Endothelial cell of umbilical vein (primary cell): Measurements from ENCODE around the gene C20orf173. TPM values are rescaled to one million over a fixed set of nuclear protein-coding genes. Genes with fewer than 3 reads are reported as not detected.

ENCODE experiments used
- BruUV-seq: library from RNA; stranded (reverse); fragments of 400-500 nt; replicated peaks from 2 replicates; lab custom pipeline; 2021; lab: Mats Ljungman, UMichigan
- CTCF ChIA-PET: fragments of 300-600, 350-600 bp; sonication (Branson Sonifier 250); formaldehyde crosslinking; loops from one replicate; lab custom pipeline; 2021; ENCODE audit warnings: antibody characterized with exemption, inconsistent platforms; lab: Charles Lee
- POLR2A ChIA-PET: fragments of 300-600, 350-600 bp; sonication (Branson Sonifier 250); formaldehyde crosslinking; loops from one replicate; lab custom pipeline; 2021; ENCODE audit warnings: antibody characterized with exemption, inconsistent platforms; lab: Charles Lee
- DNase-seq: peaks from one replicate; pipeline ENCODE4 v3.0.0-alpha.2; 2011; ENCODE audit warnings: low read depth, low spot score
- FAIRE-seq: peaks from 2 replicates; lab custom pipeline; 2011; peaks lifted over from hg19 to GRCh38; lab: Jason Lieb, UNC
- H2AFZ ChIP-seq: 2 replicates; pipeline ENCODE4 v1.6.0; 2012; ENCODE audit warnings: low read depth, low read length, control low read depth, inconsistent platforms
- H3K27ac ChIP-seq: 2 replicates; pipeline ENCODE4 v1.5.1; 2011; ENCODE audit warnings: low read depth, mild to moderate bottlenecking, control low read depth, low read length, moderate library complexity; ENCODE audit not compliant: insufficient read depth
- H3K27me3 ChIP-seq, 2 experiments: 2 replicates each; pipeline versions ENCODE4 v1.6.0 to v1.6.1; 2011; ENCODE audit warnings: low read length in 2 of 2, mixed read lengths in 1 of 2; ENCODE audit not compliant: control insufficient read depth in 2 of 2, insufficient read depth in 2 of 2
- H3K36me3 ChIP-seq, 2 experiments: 2 replicates in 1 of 2; 3 replicates in 1 of 2; pipeline ENCODE4 v1.5.1; 2011; ENCODE audit warnings: low read length in 2 of 2, mild to moderate bottlenecking in 1 of 2, moderate library complexity in 1 of 2; ENCODE audit not compliant: control insufficient read depth in 2 of 2, insufficient read depth in 2 of 2; ENCODE audit errors: extremely low read depth in 1 of 2
- H3K4me1 ChIP-seq: 3 replicates; pipeline ENCODE4 v1.5.1; 2011; ENCODE audit warnings: mild to moderate bottlenecking, low read length; ENCODE audit not compliant: control insufficient read depth, insufficient read depth; ENCODE audit errors: extremely low read depth
- H3K4me2 ChIP-seq: 2 replicates; pipeline ENCODE4 v1.6.1; 2011; ENCODE audit warnings: low read length, control low read depth, mixed read lengths; ENCODE audit not compliant: insufficient read depth
- H3K4me3 ChIP-seq, 3 experiments: fragments of 200-600 bp in 1 of 3; sonication (generic), shearing (Covaris generic) in 1 of 3; replicated peaks in 1 of 3; 2 replicates each; pipeline ENCODE4 v1.5.1; 2011 to 2016; ENCODE audit warnings: control low read depth in 3 of 3, low read length in 3 of 3, mild to moderate bottlenecking in 2 of 3, inconsistent platforms in 1 of 3, low read depth in 1 of 3, moderate library complexity in 1 of 3; ENCODE audit not compliant: insufficient read depth in 1 of 3
- H3K79me2 ChIP-seq: 2 replicates; pipeline ENCODE4 v1.6.0; 2012; ENCODE audit warnings: low read length, inconsistent platforms; ENCODE audit not compliant: control insufficient read depth, insufficient read depth
- H3K9ac ChIP-seq: replicated peaks from 2 replicates; pipeline ENCODE3; 2011; ENCODE audit warnings: low read length, control low read depth; ENCODE audit not compliant: insufficient read depth; ENCODE audit errors: extremely low read depth
- H3K9me1 ChIP-seq: replicated peaks from 3 replicates; pipeline ENCODE4 v1.6.0; 2011; ENCODE audit warnings: mild to moderate bottlenecking, low read length; ENCODE audit not compliant: control insufficient read depth, insufficient read depth; ENCODE audit errors: extremely low read depth
- H3K9me3 ChIP-seq: replicated peaks from 2 replicates; pipeline ENCODE4 v1.5.1; 2012; ENCODE audit warnings: low read length, inconsistent platforms; ENCODE audit not compliant: control insufficient read depth, insufficient read depth
- H4K20me1 ChIP-seq: replicated peaks from 2 replicates; pipeline ENCODE3; 2011; ENCODE audit warnings: mild to moderate bottlenecking, low read length; ENCODE audit not compliant: control insufficient read depth, insufficient read depth; ENCODE audit errors: extremely low read depth
- FOS ChIP-seq: IDR thresholded peaks from 2 replicates; pipeline ENCODE4 v1.6.1; 2011; ENCODE audit warnings: mild to moderate bottlenecking, low read length, moderate library complexity, borderline replicate concordance; ENCODE audit not compliant: insufficient read depth
- POLR2A ChIP-seq: IDR thresholded peaks from 2 replicates; pipeline ENCODE4 v1.6.1; 2012; ENCODE audit warnings: low read depth, mild to moderate bottlenecking, control low read depth, low read length
- POLR2AphosphoS5 ChIP-seq: IDR thresholded peaks from 2 replicates; pipeline ENCODE4 v1.6.1; 2012; ENCODE audit warnings: low read depth, mild to moderate bottlenecking, control low read depth, low read length, moderate library complexity; ENCODE audit not compliant: insufficient read depth
- dilution Hi-C: fragments of 300-500 bp; cut with MboI; formaldehyde crosslinking; loops from one replicate; pipeline ENCODE4 v1.15.0; 2019; ENCODE audit warnings: low sequenced_read_pairs; ENCODE audit not compliant: extremely low pct_ligation_motif_present
- intact Hi-C: fragments of 100-400 bp; cut with micrococcal nuclease; formaldehyde crosslinking; loops from one replicate; pipeline ENCODE4 v1.10.0; 2022
- polyA plus RNA-seq, 4 experiments: library from polyadenylated mRNA; depleted of rRNA in 3 of 4; stranded (reverse) in 3 of 4; unstranded in 1 of 4; fragments of >200 nt; gene quantifications; 2 replicates each; pipeline versions ENCODE4 v1.2.1 to v1.2.3, GENCODE V29; 2011 to 2012; ENCODE audit warnings: missing spikeins in 1 of 4
- total RNA-seq: library from RNA; stranded (reverse); gene quantifications from 2 replicates; pipeline ENCODE4 v1.2.3, GENCODE V29; 2021

C20orf173 gene
- total and polyA plus RNA-seq, 2 donors (not counting 3 experiments of a cell fraction or from before 2014, with no cell fraction given): not detected

DNA sequence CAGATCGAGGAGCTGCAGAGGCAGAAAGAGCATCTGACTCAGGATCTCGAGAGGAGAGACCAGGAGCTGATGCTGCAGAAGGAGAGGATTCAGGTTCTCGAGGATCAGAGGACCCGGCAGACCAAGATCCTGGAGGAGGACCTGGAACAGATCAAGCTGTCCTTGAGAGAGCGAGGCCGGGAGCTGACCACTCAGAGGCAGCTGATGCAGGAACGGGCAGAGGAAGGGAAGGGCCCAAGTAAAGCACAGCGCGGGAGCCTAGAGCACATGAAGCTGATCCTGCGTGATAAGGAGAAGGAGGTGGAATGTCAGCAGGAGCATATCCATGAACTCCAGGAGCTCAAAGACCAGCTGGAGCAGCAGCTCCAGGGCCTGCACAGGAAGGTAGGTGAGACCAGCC is 26.2 kb downstream of the C20orf173 start:
- no peak overlapping the region for H3K4me3 ChIP-seq
- H3K4me1 ChIP-seq: no peaks in the 10 kb centered on the region
- dilution Hi-C loops (no loop called here), intact Hi-C loops (no loop called here)
- no peaks in the 10 kb centered on the region for H3K9me1 ChIP-seq
- no peak overlapping the region for H3K27ac ChIP-seq
- BruUV-seq: no TSS peak
- H4K20me1 ChIP-seq: no peaks in the 10 kb centered on the region
- DNase-seq: no peak
- CTCF ChIA-PET: interaction anchor here (0.9 to 1.6 kb wide), 4 partner anchors 9 to 37 kb away, joined by 3 to 6 read pairs (median 3); no protein-coding TSS in a partner anchor
- H3K27me3 ChIP-seq: no peaks in the 10 kb centered on the region
- no peaks in the 10 kb centered on the region for H3K9me3 ChIP-seq
- H3K79me2 ChIP-seq: no peaks in the 10 kb centered on the region
- POLR2A ChIA-PET: no interaction called here
- H2AFZ ChIP-seq: no peak overlapping the region
- FAIRE-seq: no peak
- H3K9ac ChIP-seq: no peak overlapping the region
- TF ChIP-seq FOS (no peak), POLR2A (no peak)
- H3K4me2 ChIP-seq: no peak overlapping the region
- H3K36me3 ChIP-seq: peaks cover 11 to 42% of the 10 kb centered on the region in 2 experiments

GRCh38 chr20:35502352-35502751 is 27.1 kb downstream of the C20orf173 start:
- H3K79me2 ChIP-seq: no peaks in the 10 kb centered on the region
- H3K9me3 ChIP-seq: no peaks in the 10 kb centered on the region
- no peaks in the 10 kb centered on the region for H3K9me1 ChIP-seq
- dilution Hi-C loops (no loop called here), intact Hi-C loops (no loop called here)
- H3K27ac ChIP-seq: no peak overlapping the region
- no peaks in the 10 kb centered on the region for H3K4me1 ChIP-seq
- H3K9ac ChIP-seq: no peak overlapping the region
- H3K36me3 ChIP-seq: peaks cover 11 to 44% of the 10 kb centered on the region in 2 experiments
- CTCF ChIA-PET: interaction anchor here (0.9 to 1.6 kb wide), 5 partner anchors 9 to 117 kb away, joined by 3 read pairs; no protein-coding TSS in a partner anchor
- POLR2A ChIA-PET: no interaction called here
- DNase-seq: no peak
- BruUV-seq: TSS peak; percentile 32
- H2AFZ ChIP-seq: no peak overlapping the region
- no peaks in the 10 kb centered on the region for H4K20me1 ChIP-seq
- FAIRE-seq: no peak
- H3K4me2 ChIP-seq: no peak overlapping the region
- no peak overlapping the region for H3K4me3 ChIP-seq
- TF ChIP-seq POLR2A: no peak
- no peak for TF ChIP-seq POLR2AphosphoS5
- no peaks in the 10 kb centered on the region for H3K27me3 ChIP-seq
